ENCODE measurements around the gene SIAH1. TPM values are rescaled to one million over a fixed set of nuclear protein-coding genes. Genes with fewer than 3 reads are reported as not detected.

Gene SIAH1
- 33.8 to 52.0 TPM (median 34.5 TPM) in 3 replicates for total RNA-seq
- long read RNA-seq, transcript SIAH1-203 (2 exons, 2,147 nt), result major isoform, 38 of 43 reads
- long read RNA-seq, partial matches to known transcripts, result 1 of 43 reads
- long read RNA-seq, other reads (novel, unspliced or antisense), result 2 of 43 reads

- TF ChIP-seq, protein P1, sequence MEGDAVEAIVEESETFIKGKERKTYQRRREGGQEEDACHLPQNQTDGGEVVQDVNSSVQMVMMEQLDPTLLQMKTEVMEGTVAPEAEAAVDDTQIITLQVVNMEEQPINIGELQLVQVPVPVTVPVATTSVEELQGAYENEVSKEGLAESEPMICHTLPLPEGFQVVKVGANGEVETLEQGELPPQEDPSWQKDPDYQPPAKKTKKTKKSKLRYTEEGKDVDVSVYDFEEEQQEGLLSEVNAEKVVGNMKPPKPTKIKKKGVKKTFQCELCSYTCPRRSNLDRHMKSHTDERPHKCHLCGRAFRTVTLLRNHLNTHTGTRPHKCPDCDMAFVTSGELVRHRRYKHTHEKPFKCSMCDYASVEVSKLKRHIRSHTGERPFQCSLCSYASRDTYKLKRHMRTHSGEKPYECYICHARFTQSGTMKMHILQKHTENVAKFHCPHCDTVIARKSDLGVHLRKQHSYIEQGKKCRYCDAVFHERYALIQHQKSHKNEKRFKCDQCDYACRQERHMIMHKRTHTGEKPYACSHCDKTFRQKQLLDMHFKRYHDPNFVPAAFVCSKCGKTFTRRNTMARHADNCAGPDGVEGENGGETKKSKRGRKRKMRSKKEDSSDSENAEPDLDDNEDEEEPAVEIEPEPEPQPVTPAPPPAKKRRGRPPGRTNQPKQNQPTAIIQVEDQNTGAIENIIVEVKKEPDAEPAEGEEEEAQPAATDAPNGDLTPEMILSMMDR (IDR thresholded peaks at IDR 0.05), result peak; percentile 8
- Mint-ChIP-seq H3K36me3 (ENCODE audit: low read depth) (no peaks in the 10 kb centered on the region), H3K4me3 (ENCODE audit: unreplicated experiment) (peak within 1 kb of the TSS; percentile 87), H3K9me3 (ENCODE audit: low read depth) (no peaks in the 10 kb centered on the region), H3K4me1 (ENCODE audit: low read depth) (peaks cover 54% of the 10 kb centered on the region), H3K27ac (ENCODE audit: unreplicated experiment) (peak within 1 kb of the TSS; percentile 94), H3K27me3 (ENCODE audit: low read depth) (no peaks in the 10 kb centered on the region)
- DNase-seq (ENCODE audit: low spot score), result no peak
Observed at GRCh38 chr16:48385253-48386150, at the start of gene SIAH1. SIAH1 (minus strand) TSS chr16:48385413; CDS start chr16:48362428, 22,985 bp downstream.

- no peak for DNase-seq (ENCODE audit: low spot score)
- no peak overlapping the region for H3K4me3 Mint-ChIP-seq (ENCODE audit: unreplicated experiment)
- TF ChIP-seq, protein P1 (IDR thresholded peaks at IDR 0.05), result no peak
- no peak overlapping the region for H3K27ac Mint-ChIP-seq (ENCODE audit: unreplicated experiment)
- H3K36me3 Mint-ChIP-seq (ENCODE audit: low read depth), result no peaks in the 10 kb centered on the region
- peaks cover 17% of the 10 kb centered on the region for H3K4me1 Mint-ChIP-seq (ENCODE audit: low read depth)
- H3K27me3 Mint-ChIP-seq (ENCODE audit: low read depth), result no peaks in the 10 kb centered on the region
- no peaks in the 10 kb centered on the region for H3K9me3 Mint-ChIP-seq (ENCODE audit: low read depth)
Observed at GRCh38 chr16:48434653-48435317, 49.6 kb upstream of the SIAH1 start.

- no peak for DNase-seq (ENCODE audit: low spot score)
- TF ChIP-seq, protein P1 (IDR thresholded peaks at IDR 0.05), result no peak
- Mint-ChIP-seq H3K36me3 (ENCODE audit: low read depth) (no peaks in the 10 kb centered on the region), H3K9me3 (ENCODE audit: low read depth) (no peaks in the 10 kb centered on the region), H3K4me3 (ENCODE audit: unreplicated experiment) (no peak overlapping the region), H3K27ac (ENCODE audit: unreplicated experiment) (no peak overlapping the region), H3K4me1 (ENCODE audit: low read depth) (peaks cover 17% of the 10 kb centered on the region), H3K27me3 (ENCODE audit: low read depth) (no peaks in the 10 kb centered on the region)
Observed at GRCh38 chr16:48433850-48434530, 48.8 kb upstream of the SIAH1 start.

- Mint-ChIP-seq H3K4me1 (ENCODE audit: low read depth) (peaks cover 17% of the 10 kb centered on the region), H3K36me3 (ENCODE audit: low read depth) (no peaks in the 10 kb centered on the region), H3K27ac (ENCODE audit: unreplicated experiment) (no peak overlapping the region), H3K9me3 (ENCODE audit: low read depth) (no peaks in the 10 kb centered on the region), H3K4me3 (ENCODE audit: unreplicated experiment) (no peak overlapping the region), H3K27me3 (ENCODE audit: low read depth) (no peaks in the 10 kb centered on the region)
- no peak for DNase-seq (ENCODE audit: low spot score)
- TF ChIP-seq, protein P1 (IDR thresholded peaks at IDR 0.05), result no peak
Observed at GRCh38 chr16:48433116-48433849, 48.1 kb upstream of the SIAH1 start.
